Peyer's patch (tissue), 4 donors: ENCODE data around the gene KCNS3.

Source experiments
- POLR2A ChIP-seq, 2 donors: fragments of 450-650 bp; IDR thresholded peaks; one replicate each; pipeline ENCODE4 v1.5.1; 2017; ENCODE audit warnings: antibody characterized with exemption in 2 of 2, mild to moderate bottlenecking in 2 of 2, moderate library complexity in 2 of 2
- TF ChIP-seq, protein P1 (sequence below), 6 experiments: fragments of 450-650 bp in 4 of 6; fragments of 200-600 bp in 2 of 6; sonication (generic) in 1 of 6; IDR thresholded peaks; one replicate each; pipeline ENCODE4 v1.5.1; 2017 to 2019; ENCODE audit warnings: antibody characterized with exemption in 6 of 6, mild to moderate bottlenecking in 3 of 6, moderate library complexity in 1 of 6

- TF ChIP-seq, protein P1, sequence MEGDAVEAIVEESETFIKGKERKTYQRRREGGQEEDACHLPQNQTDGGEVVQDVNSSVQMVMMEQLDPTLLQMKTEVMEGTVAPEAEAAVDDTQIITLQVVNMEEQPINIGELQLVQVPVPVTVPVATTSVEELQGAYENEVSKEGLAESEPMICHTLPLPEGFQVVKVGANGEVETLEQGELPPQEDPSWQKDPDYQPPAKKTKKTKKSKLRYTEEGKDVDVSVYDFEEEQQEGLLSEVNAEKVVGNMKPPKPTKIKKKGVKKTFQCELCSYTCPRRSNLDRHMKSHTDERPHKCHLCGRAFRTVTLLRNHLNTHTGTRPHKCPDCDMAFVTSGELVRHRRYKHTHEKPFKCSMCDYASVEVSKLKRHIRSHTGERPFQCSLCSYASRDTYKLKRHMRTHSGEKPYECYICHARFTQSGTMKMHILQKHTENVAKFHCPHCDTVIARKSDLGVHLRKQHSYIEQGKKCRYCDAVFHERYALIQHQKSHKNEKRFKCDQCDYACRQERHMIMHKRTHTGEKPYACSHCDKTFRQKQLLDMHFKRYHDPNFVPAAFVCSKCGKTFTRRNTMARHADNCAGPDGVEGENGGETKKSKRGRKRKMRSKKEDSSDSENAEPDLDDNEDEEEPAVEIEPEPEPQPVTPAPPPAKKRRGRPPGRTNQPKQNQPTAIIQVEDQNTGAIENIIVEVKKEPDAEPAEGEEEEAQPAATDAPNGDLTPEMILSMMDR (IDR thresholded peaks at IDR 0.05): no peak
- no peak for TF ChIP-seq POLR2A (IDR thresholded peaks at IDR 0.05)
Measured at GRCh38 chr2:17871639-17872038, 6.8 kb upstream of the KCNS3 start.
